ENCODE results near the gene ADAT3. TPM values are rescaled to one million over a fixed set of nuclear protein-coding genes. Genes with fewer than 3 reads are reported as not detected.

ADAT3 gene
- total RNA-seq, 1 donor from 2014 or later: 10.9 TPM

DNA sequence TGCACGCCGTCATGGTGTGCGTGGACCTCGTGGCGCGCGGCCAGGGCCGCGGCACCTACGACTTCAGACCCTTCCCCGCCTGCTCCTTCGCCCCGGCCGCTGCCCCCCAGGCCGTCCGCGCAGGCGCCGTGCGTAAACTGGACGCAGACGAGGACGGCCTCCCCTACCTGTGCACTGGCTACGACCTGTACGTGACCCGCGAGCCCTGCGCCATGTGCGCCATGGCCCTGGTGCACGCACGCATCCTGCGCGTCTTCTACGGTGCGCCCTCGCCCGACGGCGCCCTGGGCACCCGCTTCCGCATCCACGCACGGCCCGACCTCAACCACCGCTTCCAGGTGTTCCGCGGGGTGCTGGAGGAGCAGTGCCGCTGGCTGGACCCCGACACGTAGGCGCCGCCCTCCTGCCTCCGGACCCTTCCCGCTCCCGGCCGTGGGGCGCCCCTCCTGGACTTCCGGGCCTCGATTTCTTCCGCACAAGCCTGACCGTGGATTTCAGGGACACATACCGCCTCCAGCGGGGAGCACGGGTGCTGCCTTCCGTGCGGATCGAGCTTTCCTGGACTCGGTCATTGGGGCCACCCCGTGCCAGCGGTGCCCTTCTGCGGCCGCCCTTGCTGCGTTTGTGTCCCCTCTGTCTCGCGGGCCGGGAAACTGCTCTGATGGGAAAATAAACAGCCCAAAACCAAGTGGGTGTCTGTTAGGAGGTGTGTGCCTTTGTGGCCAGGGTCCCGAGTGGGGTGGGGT, 7.7 kb downstream of the ADAT3 start:
- H3K4me3 Mint-ChIP-seq (ENCODE audit: unreplicated experiment): no peak overlapping the region
- no peak overlapping the region for H3K27ac Mint-ChIP-seq (ENCODE audit: unreplicated experiment)
- DNase-seq: no peak
- no peaks in the 10 kb centered on the region for H3K9me3 Mint-ChIP-seq (ENCODE audit: unreplicated experiment)
- H3K4me1 Mint-ChIP-seq (ENCODE audit: low read depth, unreplicated experiment): peaks cover 4% of the 10 kb centered on the region
- H3K36me3 Mint-ChIP-seq (ENCODE audit: unreplicated experiment): no peaks in the 10 kb centered on the region
- TF ChIP-seq, protein P1, sequence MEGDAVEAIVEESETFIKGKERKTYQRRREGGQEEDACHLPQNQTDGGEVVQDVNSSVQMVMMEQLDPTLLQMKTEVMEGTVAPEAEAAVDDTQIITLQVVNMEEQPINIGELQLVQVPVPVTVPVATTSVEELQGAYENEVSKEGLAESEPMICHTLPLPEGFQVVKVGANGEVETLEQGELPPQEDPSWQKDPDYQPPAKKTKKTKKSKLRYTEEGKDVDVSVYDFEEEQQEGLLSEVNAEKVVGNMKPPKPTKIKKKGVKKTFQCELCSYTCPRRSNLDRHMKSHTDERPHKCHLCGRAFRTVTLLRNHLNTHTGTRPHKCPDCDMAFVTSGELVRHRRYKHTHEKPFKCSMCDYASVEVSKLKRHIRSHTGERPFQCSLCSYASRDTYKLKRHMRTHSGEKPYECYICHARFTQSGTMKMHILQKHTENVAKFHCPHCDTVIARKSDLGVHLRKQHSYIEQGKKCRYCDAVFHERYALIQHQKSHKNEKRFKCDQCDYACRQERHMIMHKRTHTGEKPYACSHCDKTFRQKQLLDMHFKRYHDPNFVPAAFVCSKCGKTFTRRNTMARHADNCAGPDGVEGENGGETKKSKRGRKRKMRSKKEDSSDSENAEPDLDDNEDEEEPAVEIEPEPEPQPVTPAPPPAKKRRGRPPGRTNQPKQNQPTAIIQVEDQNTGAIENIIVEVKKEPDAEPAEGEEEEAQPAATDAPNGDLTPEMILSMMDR (IDR thresholded peaks at IDR 0.05; ENCODE audit: partially characterized antibody, unreplicated experiment): no peak
- peaks cover 4% of the 10 kb centered on the region for H3K27me3 Mint-ChIP-seq (ENCODE audit: unreplicated experiment)

DNA sequence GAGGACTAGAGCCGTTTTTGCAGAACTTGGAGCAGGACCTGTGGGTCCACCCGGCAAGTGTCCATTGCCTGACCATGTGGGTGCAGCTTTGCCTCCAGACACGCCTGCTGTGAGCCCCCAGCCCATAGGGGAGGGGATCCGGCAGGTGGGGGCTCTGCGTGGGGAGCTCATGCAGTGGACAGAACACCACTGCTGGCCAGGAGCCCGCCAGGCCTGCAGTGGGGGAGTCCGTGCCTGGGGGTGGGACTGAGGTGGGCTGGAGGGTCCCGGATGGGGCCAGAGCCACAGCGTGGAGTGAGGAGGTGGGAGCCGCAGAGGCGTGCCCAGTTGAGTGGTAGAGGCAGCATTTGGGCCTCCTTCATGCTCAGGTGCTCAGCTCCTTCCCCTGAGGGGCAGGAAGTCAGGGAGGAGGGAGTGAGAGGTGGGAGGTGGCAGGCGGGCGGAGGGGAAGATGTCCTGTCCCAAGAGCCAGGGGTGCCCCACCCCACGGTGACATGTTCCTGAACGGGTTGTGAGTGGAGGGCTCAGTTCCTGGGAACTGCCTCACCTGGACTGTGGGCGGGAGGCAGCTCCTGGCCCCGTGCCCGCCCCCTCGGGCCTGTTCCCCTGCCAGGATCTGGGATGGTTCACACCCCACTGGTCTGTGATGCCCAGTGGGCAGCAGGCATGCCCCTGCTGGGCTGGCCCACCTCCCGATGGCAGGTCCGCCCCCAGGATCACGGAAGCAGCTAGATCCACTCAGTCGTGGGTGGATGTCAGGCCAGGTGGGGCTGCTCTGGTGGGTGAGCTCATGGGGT, 8.8 kb downstream of the ADAT3 start:
- no peak overlapping the region for H3K4me3 Mint-ChIP-seq (ENCODE audit: unreplicated experiment)
- TF ChIP-seq, protein P1 (IDR thresholded peaks at IDR 0.05; ENCODE audit: partially characterized antibody, unreplicated experiment): no peak
- DNase-seq: no peak

DNA sequence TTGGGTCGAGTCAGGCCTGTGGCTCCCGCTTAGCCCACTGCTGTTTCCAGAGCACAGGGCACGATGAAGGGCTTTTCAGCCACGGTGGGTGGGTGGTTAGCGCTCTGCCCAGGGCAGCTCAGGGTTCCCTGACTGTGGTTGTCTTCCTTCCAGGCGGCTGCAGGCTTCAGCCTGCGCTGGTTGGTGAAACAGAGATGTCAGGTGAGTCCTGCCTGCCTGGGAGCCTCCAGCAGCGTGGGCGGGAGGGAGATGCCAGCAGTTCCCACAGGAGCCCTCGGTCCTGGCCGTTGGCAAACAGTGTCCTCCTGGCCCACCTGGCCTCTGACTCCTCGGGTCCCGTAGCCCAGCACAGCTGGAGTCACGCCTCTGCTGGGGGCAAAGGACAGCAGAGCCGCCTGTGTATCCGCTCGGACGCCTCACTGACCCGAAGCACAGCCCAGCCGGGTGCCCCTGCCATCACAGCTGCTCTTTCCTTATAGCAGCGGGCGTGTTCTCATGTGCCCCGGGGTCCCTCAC, 9.7 kb downstream of the ADAT3 start:
- Mint-ChIP-seq H3K9me3 (ENCODE audit: unreplicated experiment) (no peaks in the 10 kb centered on the region), H3K4me3 (ENCODE audit: unreplicated experiment) (no peak overlapping the region), H3K36me3 (ENCODE audit: unreplicated experiment) (no peaks in the 10 kb centered on the region), H3K27ac (ENCODE audit: unreplicated experiment) (no peak overlapping the region), H3K4me1 (ENCODE audit: low read depth, unreplicated experiment) (peaks cover 4% of the 10 kb centered on the region), H3K27me3 (ENCODE audit: unreplicated experiment) (peaks cover 4% of the 10 kb centered on the region)
- TF ChIP-seq, protein P1 (IDR thresholded peaks at IDR 0.05; ENCODE audit: partially characterized antibody, unreplicated experiment): no peak
- DNase-seq: no peak

More for the DNA sequence above, 8.8 kb downstream of the ADAT3 start:
- H3K27me3 Mint-ChIP-seq (ENCODE audit: unreplicated experiment): peaks cover 4% of the 10 kb centered on the region
- no peaks in the 10 kb centered on the region for H3K9me3 Mint-ChIP-seq (ENCODE audit: unreplicated experiment)
- H3K36me3 Mint-ChIP-seq (ENCODE audit: unreplicated experiment): no peaks in the 10 kb centered on the region
- H3K27ac Mint-ChIP-seq (ENCODE audit: unreplicated experiment): no peak overlapping the region
- H3K4me1 Mint-ChIP-seq (ENCODE audit: low read depth, unreplicated experiment): peaks cover 4% of the 10 kb centered on the region

DNA sequence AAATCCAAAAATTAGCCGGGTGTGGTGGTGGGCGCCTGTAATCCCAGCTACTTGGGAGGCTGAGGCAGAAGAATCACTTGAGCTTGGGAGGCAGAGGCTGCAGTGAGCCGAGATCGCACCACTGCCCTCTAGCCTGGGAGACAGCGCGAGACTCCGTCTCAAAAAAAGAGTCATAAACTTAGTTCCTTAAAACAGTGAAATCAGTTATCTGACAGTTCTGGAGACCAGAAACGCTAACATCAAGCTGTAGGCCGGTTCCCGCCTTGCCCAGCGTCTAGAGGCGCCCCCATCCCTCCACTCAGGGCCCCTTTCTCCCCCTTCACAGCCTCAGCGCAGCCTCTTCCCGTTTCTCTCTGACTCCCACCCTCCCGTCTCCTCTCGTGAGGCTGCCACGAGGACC, 11.9 kb downstream of the ADAT3 start:
- no peak for DNase-seq
- no peak overlapping the region for H3K4me3 Mint-ChIP-seq (ENCODE audit: unreplicated experiment)
- H3K36me3 Mint-ChIP-seq (ENCODE audit: unreplicated experiment): no peaks in the 10 kb centered on the region
- no peaks in the 10 kb centered on the region for H3K4me1 Mint-ChIP-seq (ENCODE audit: low read depth, unreplicated experiment)
- no peak overlapping the region for H3K27ac Mint-ChIP-seq (ENCODE audit: unreplicated experiment)
- no peaks in the 10 kb centered on the region for H3K9me3 Mint-ChIP-seq (ENCODE audit: unreplicated experiment)
- no peaks in the 10 kb centered on the region for H3K27me3 Mint-ChIP-seq (ENCODE audit: unreplicated experiment)
- TF ChIP-seq, protein P1 (IDR thresholded peaks at IDR 0.05; ENCODE audit: partially characterized antibody, unreplicated experiment): no peak

Measured in glutamatergic neuron (in vitro differentiated cells).